IPS DF 6.9 (cell line): Measurements from ENCODE around the gene FIGNL1.

ENCODE experiments used
- DNase-seq: peaks from one replicate; pipeline ENCODE4 v3.0.0-alpha.2; 2013; ENCODE audit warnings: low read depth, low spot score
- H3K27ac ChIP-seq: one replicate; pipeline ENCODE4 v1.5.1; 2013; ENCODE audit warnings: low read length, control low read depth
- H3K27me3 ChIP-seq: 2 replicates; pipeline ENCODE4 v1.6.1; 2013; ENCODE audit warnings: mild to moderate bottlenecking, low read length; ENCODE audit not compliant: control insufficient read depth, insufficient read depth
- H3K36me3 ChIP-seq: 2 replicates; pipeline ENCODE4 v1.6.1; 2013; ENCODE audit warnings: low read length; ENCODE audit not compliant: control insufficient read depth, insufficient read depth
- H3K4me1 ChIP-seq: 2 replicates; pipeline ENCODE4 v1.6.1; 2013; ENCODE audit warnings: low read length; ENCODE audit not compliant: control insufficient read depth, insufficient read depth
- H3K4me3 ChIP-seq: 2 replicates; pipeline ENCODE4 v1.5.1; 2013; ENCODE audit warnings: mild to moderate bottlenecking, low read length
- H3K9me3 ChIP-seq: 2 replicates; pipeline ENCODE4 v1.6.1; 2013; ENCODE audit warnings: low read length, inconsistent platforms; ENCODE audit not compliant: control insufficient read depth, insufficient read depth
- WGBS: extraction: QIAGEN DNeasy Blood & Tissue Kit; methylation state at CpG from one replicate; pipeline ENCODE4 v1.1.7; 2013; ENCODE audit warnings: mixed read lengths, missing lambda C conversion rate; ENCODE audit not compliant: insufficient read length, insufficient coverage; 5-methylcytosine and 5-hydroxymethylcytosine counted together

Gene FIGNL1

GRCh38 chr7:50456371-50457123 is 6.4 kb upstream of the FIGNL1 start:
- Histone ChIP-seq H3K4me3 (no peak overlapping the region), H3K9me3 (no peaks in the 10 kb centered on the region; the same call in 1 of the 2 replicates), H3K27me3 (no peaks in the 10 kb centered on the region), H3K36me3 (no peaks in the 10 kb centered on the region), H3K27ac (no peak overlapping the region), H3K4me1 (no peaks in the 10 kb centered on the region)
- no CpG with 5 or more reads among the region's 3 CpGs for WGBS
- no peak for DNase-seq

- 0 out of 2 replicates have a peak, but pooled peaks cover 2% of the 10 kb centered on the region for H3K4me1 ChIP-seq
- H3K27me3 ChIP-seq, result no peaks in the 10 kb centered on the region
- no peak for DNase-seq
- no peak overlapping the region for H3K4me3 ChIP-seq
- no peaks in the 10 kb centered on the region for H3K36me3 ChIP-seq
- H3K9me3 ChIP-seq, result no peaks in the 10 kb centered on the region; the same call in 1 of the 2 replicates
- no peak overlapping the region for H3K27ac ChIP-seq
Observed at GRCh38 chr7:50455658-50456057, 5.5 kb upstream of the FIGNL1 start.

GRCh38 chr7:50454968-50455367 is 4.8 kb upstream of the FIGNL1 start:
- H3K4me1 ChIP-seq, result 0 out of 2 replicates have a peak, but pooled peaks cover 3% of the 10 kb centered on the region
- no peaks in the 10 kb centered on the region for H3K27me3 ChIP-seq
- H3K4me3 ChIP-seq, result no peak overlapping the region
- no peak for DNase-seq
- H3K27ac ChIP-seq, result no peak overlapping the region
- H3K36me3 ChIP-seq, result no peaks in the 10 kb centered on the region
- no CpG with 5 or more reads among the region's 5 CpGs for WGBS
- no peaks in the 10 kb centered on the region; the same call in 1 of the 2 replicates for H3K9me3 ChIP-seq

- Histone ChIP-seq H3K27ac (no peak overlapping the region), H3K36me3 (no peaks in the 10 kb centered on the region), H3K4me3 (peak overlapping the region; percentile 88; the same call in 1 of the 2 replicates), H3K4me1 (0 out of 2 replicates have a peak, but pooled peaks cover 3% of the 10 kb centered on the region), H3K9me3 (no peaks in the 10 kb centered on the region), H3K27me3 (no peaks in the 10 kb centered on the region)
- no CpG with 5 or more reads among the region's 32 CpGs for WGBS
- no peak for DNase-seq
Observed at GRCh38 chr7:50450590-50451032, 461 bp upstream of the FIGNL1 start.

- Histone ChIP-seq H3K4me1 (0 out of 2 replicates have a peak, but pooled peaks cover 3% of the 10 kb centered on the region), H3K36me3 (no peaks in the 10 kb centered on the region), H3K27ac (no peak overlapping the region), H3K27me3 (no peaks in the 10 kb centered on the region), H3K9me3 (no peaks in the 10 kb centered on the region), H3K4me3 (peak overlapping the region; percentile 88; the same call in 1 of the 2 replicates)
- DNase-seq, result no peak
- WGBS, result no CpG with 5 or more reads among the region's 5 CpGs
Observed at GRCh38 chr7:50449501-50449880, 659 bp downstream of the FIGNL1 start.

GRCh38 chr7:50448823-50449222 is 1.3 kb downstream of the FIGNL1 start:
- Histone ChIP-seq H3K27me3 (no peaks in the 10 kb centered on the region), H3K4me1 (0 out of 2 replicates have a peak, but pooled peaks cover 3% of the 10 kb centered on the region), H3K4me3 (no peak overlapping the region), H3K27ac (no peak overlapping the region), H3K9me3 (no peaks in the 10 kb centered on the region), H3K36me3 (no peaks in the 10 kb centered on the region)
- no peak for DNase-seq

- WGBS, result no CpG with 5 or more reads among the region's 4 CpGs
- Histone ChIP-seq H3K27ac (no peak overlapping the region), H3K27me3 (no peaks in the 10 kb centered on the region), H3K9me3 (no peaks in the 10 kb centered on the region), H3K4me1 (0 out of 2 replicates have a peak, but pooled peaks cover 3% of the 10 kb centered on the region), H3K4me3 (no peak overlapping the region), H3K36me3 (no peaks in the 10 kb centered on the region)
- no peak for DNase-seq
Observed at GRCh38 chr7:50446542-50446960, 3.6 kb downstream of the FIGNL1 start.

- H3K36me3 ChIP-seq, result no peaks in the 10 kb centered on the region
- H3K27ac ChIP-seq, result no peak overlapping the region
- H3K27me3 ChIP-seq, result no peaks in the 10 kb centered on the region
- no peaks in the 10 kb centered on the region for H3K4me1 ChIP-seq
- DNase-seq, result no peak
- no peaks in the 10 kb centered on the region for H3K9me3 ChIP-seq
- H3K4me3 ChIP-seq, result no peak overlapping the region
- WGBS, result 100% methylated on average over 1 of the region's 3 CpGs
Observed at GRCh38 chr7:50436133-50436806, 13.9 kb downstream of the FIGNL1 start.

GRCh38 chr7:50431722-50432305 is 18.3 kb downstream of the FIGNL1 start:
- WGBS, result no CpG with 5 or more reads among the region's 4 CpGs
- no peak for DNase-seq
- no peak overlapping the region for H3K4me3 ChIP-seq

GRCh38 chr7:50431316-50431715 is 18.8 kb downstream of the FIGNL1 start:
- no peak overlapping the region for H3K27ac ChIP-seq
- DNase-seq, result no peak
- H3K9me3 ChIP-seq, result no peaks in the 10 kb centered on the region
- H3K36me3 ChIP-seq, result no peaks in the 10 kb centered on the region
- no peak overlapping the region for H3K4me3 ChIP-seq
- WGBS, result no CpG with 5 or more reads among the region's 2 CpGs
- no peaks in the 10 kb centered on the region for H3K27me3 ChIP-seq
- no peaks in the 10 kb centered on the region for H3K4me1 ChIP-seq

More at GRCh38 chr7:50431722-50432305, 18.3 kb downstream of the FIGNL1 start:
- no peaks in the 10 kb centered on the region for H3K27me3 ChIP-seq
- H3K36me3 ChIP-seq, result no peaks in the 10 kb centered on the region
- H3K27ac ChIP-seq, result no peak overlapping the region
- no peaks in the 10 kb centered on the region for H3K4me1 ChIP-seq
- H3K9me3 ChIP-seq, result no peaks in the 10 kb centered on the region
